PFSK-1 (cell line): ENCODE data around the gene KCNK16.

Source experiments
- POLR2AphosphoS5 ChIP-seq: IDR thresholded peaks from 2 replicates; pipeline ENCODE4 v1.6.1; 2012; ENCODE audit warnings: low read depth, mild to moderate bottlenecking, control low read depth, low read length, moderate library complexity
- SIN3A ChIP-seq: IDR thresholded peaks from 2 replicates; pipeline ENCODE4 v1.6.1; 2012; ENCODE audit warnings: mild to moderate bottlenecking, low read length, moderate library complexity, borderline replicate concordance; ENCODE audit not compliant: insufficient read depth

DNA sequence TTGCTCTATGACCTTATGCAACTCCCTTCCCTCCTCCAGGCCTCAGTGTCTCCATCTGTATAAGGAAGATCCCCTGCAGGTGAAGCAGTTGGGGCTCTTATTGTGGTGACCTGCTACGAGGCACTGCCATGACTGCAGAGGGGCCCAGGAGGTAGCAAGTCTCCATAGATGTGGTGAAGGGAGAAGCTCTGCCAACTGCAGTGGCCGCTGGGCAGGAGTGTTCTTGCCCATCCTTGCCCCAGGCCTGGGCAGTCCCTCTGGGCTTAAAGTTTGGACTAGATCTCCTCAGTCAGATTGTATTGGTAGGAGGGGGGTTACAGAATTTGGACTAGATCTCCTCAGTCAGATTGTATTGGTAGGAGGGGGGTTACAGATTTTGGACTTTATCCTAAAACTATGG lies 20.5 kb downstream of the KCNK16 start:
- TF ChIP-seq POLR2AphosphoS5 (no peak), SIN3A (no peak)
